Neural cell (in vitro differentiated cells): ENCODE data around the gene RIMS4. TPM values are rescaled to one million over a fixed set of nuclear protein-coding genes. Genes with fewer than 3 reads are reported as not detected.

Experiments used
- H2AFZ ChIP-seq: fragments of 200-600, 300-800 bp; sonication (generic), shearing (Covaris generic); 2 replicates; pipeline ENCODE4 v1.6.0; 2014; ENCODE audit warnings: low read depth, mild to moderate bottlenecking, antibody characterized with exemption, low read length, moderate library complexity
- H3F3A ChIP-seq: fragments of 200-600 bp; shearing (Covaris generic); 2 replicates; pipeline ENCODE4 v1.6.1; 2016; ENCODE audit warnings: mild to moderate bottlenecking, moderate library complexity, mixed read lengths, antibody characterized with exemption, low read length; ENCODE audit not compliant: insufficient read depth, poor library complexity, severe bottlenecking
- H3K27ac ChIP-seq: fragments of 200-600, 300-800 bp; sonication (generic), shearing (Covaris generic); 2 replicates; pipeline ENCODE4 v1.5.1; 2014; ENCODE audit warnings: mild to moderate bottlenecking, low read length, moderate library complexity
- H3K27me3 ChIP-seq: fragments of 300-800, 200-600 bp; sonication (generic), shearing (Covaris generic); 2 replicates; pipeline ENCODE4 v1.6.0; 2014; ENCODE audit warnings: mild to moderate bottlenecking, low read depth, low read length, moderate library complexity; ENCODE audit not compliant: insufficient read depth
- H3K36me3 ChIP-seq: fragments of 300-800, 200-600 bp; sonication (generic), shearing (Covaris generic); 2 replicates; pipeline ENCODE4 v1.5.1; 2014; ENCODE audit warnings: mild to moderate bottlenecking, antibody characterized with exemption, low read length, moderate library complexity; ENCODE audit not compliant: insufficient read depth
- H3K4me2 ChIP-seq: fragments of 300-800, 200-600 bp; sonication (generic), shearing (Covaris generic); 2 replicates; pipeline ENCODE4 v1.6.0; 2014; ENCODE audit warnings: mild to moderate bottlenecking, low read length
- H3K4me3 ChIP-seq: fragments of 300-800, 200-600 bp; sonication (generic), shearing (Covaris generic); 2 replicates; pipeline ENCODE4 v1.5.1; 2014; ENCODE audit warnings: mild to moderate bottlenecking, low read length, moderate library complexity
- H3K79me2 ChIP-seq: fragments of 200-600 bp; shearing (Covaris generic); replicated peaks from 2 replicates; pipeline ENCODE4 v1.6.0; 2014; ENCODE audit warnings: mild to moderate bottlenecking, low read length, moderate library complexity; ENCODE audit not compliant: insufficient read depth
- H3K9ac ChIP-seq: fragments of 300-800, 200-600 bp; sonication (generic), shearing (Covaris generic); 2 replicates; pipeline ENCODE4 v1.6.1; 2016; ENCODE audit warnings: mild to moderate bottlenecking, low read length, mixed read lengths
- H3K9me2 ChIP-seq: fragments of 200-600 bp; shearing (Covaris generic); 2 replicates; pipeline ENCODE4 v1.6.1; 2016; ENCODE audit warnings: mild to moderate bottlenecking, low read length, mixed read lengths; ENCODE audit not compliant: insufficient read depth
- H3K9me3 ChIP-seq: fragments of 200-600, 300-800 bp; sonication (generic), shearing (Covaris generic); 2 replicates; pipeline ENCODE4 v1.6.1; 2016; ENCODE audit warnings: mild to moderate bottlenecking, mixed run types, low read length, moderate library complexity, mixed read lengths
- H4K20me1 ChIP-seq: fragments of 200-600 bp; shearing (Covaris generic); 2 replicates; pipeline ENCODE4 v1.6.1; 2016; ENCODE audit warnings: mild to moderate bottlenecking, mixed run types; ENCODE audit not compliant: insufficient read depth
- EP300 ChIP-seq: fragments of 450-650 bp; conservative IDR thresholded peaks from 2 replicates; pipeline ENCODE4 v1.6.1; 2014; ENCODE audit warnings: antibody characterized with exemption, mild to moderate bottlenecking, moderate library complexity; ENCODE audit not compliant: poor library complexity, severe bottlenecking
- EZH2 ChIP-seq: fragments of 200-600, 300-800 bp; shearing (Covaris generic), sonication (generic); IDR thresholded peaks from 2 replicates; pipeline ENCODE4 v1.6.1; 2014; ENCODE audit warnings: antibody characterized with exemption, low read length, borderline replicate concordance, mild to moderate bottlenecking; ENCODE audit not compliant: insufficient read depth, poor library complexity, severe bottlenecking
- MXI1 ChIP-seq: fragments of 450-650 bp; conservative IDR thresholded peaks from 2 replicates; pipeline ENCODE4 v1.6.1; 2014; ENCODE audit warnings: antibody characterized with exemption, mild to moderate bottlenecking; ENCODE audit not compliant: poor library complexity, severe bottlenecking
- POLR2AphosphoS5 ChIP-seq: IDR thresholded peaks from 2 replicates; pipeline ENCODE4 v1.6.1; 2012
- RAD21 ChIP-seq: fragments of 450-650 bp; conservative IDR thresholded peaks from 2 replicates; pipeline ENCODE4 v1.6.1; 2014; ENCODE audit warnings: antibody characterized with exemption, mild to moderate bottlenecking, moderate library complexity
- SMC3 ChIP-seq: fragments of 450-650 bp; conservative IDR thresholded peaks from 2 replicates; pipeline ENCODE4 v1.6.1; 2014; ENCODE audit warnings: antibody characterized with exemption, mild to moderate bottlenecking, moderate library complexity; ENCODE audit not compliant: poor library complexity
- TAF1 ChIP-seq: IDR thresholded peaks from 2 replicates; pipeline ENCODE4 v1.6.1; 2012; ENCODE audit warnings: low read depth
- polyA plus RNA-seq: library from polyadenylated mRNA; depleted of rRNA; stranded (reverse); fragments of >200 nt; gene quantifications from 2 replicates; pipeline ENCODE4 v1.2.3, GENCODE V29; 2014
- TF ChIP-seq, protein P1 (sequence below): fragments of 450-650 bp; IDR thresholded peaks from 2 replicates; pipeline ENCODE4 v1.5.1; 2014; ENCODE audit warnings: antibody characterized with exemption, mild to moderate bottlenecking, moderate library complexity; ENCODE audit not compliant: poor library complexity, severe bottlenecking
- TF ChIP-seq, protein P2 (sequence below): IDR thresholded peaks from 2 replicates; pipeline ENCODE4 v1.6.1; 2012; ENCODE audit warnings: borderline replicate concordance

The RIMS4 gene
- polyA plus RNA-seq, 1 donor from 2014 or later, result 40.6 TPM

DNA sequence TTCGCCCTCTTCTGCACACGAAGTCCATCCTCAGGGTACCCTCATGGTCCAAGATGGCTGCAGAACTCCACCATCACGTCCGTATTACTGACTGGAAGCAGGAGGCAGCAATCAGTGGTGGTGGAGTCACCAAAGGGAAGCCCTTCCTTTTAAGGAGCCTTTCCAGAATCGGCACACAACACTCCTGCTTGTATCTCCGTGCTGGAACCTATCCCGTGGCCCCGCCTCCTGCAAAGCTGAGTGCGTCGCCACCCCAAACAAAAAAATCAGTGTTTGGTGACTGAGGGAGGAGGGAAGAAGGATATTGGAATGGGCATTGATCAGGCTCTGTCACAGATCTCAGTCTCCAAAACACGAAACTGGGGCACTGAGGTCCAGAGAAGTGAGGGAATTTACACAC is 101.0 kb downstream of the RIMS4 start:
- Histone ChIP-seq H3K27ac (no peak overlapping the region), H3K9me3 (no peaks in the 10 kb centered on the region), H3K79me2 (no peaks in the 10 kb centered on the region), H4K20me1 (no peaks in the 10 kb centered on the region), H3F3A (no peaks in the 10 kb centered on the region), H3K4me2 (no peak overlapping the region), H3K27me3 (no peaks in the 10 kb centered on the region), H3K36me3 (no peaks in the 10 kb centered on the region), H3K9me2 (no peaks in the 10 kb centered on the region), H3K9ac (no peak overlapping the region), H3K4me3 (no peak overlapping the region), H2AFZ (no peak overlapping the region)
- TF ChIP-seq MXI1, result no peak
- no peak for TF ChIP-seq SMC3
- no peak for TF ChIP-seq RAD21
- TF ChIP-seq EZH2, result no peak
- TF ChIP-seq, protein P1, sequence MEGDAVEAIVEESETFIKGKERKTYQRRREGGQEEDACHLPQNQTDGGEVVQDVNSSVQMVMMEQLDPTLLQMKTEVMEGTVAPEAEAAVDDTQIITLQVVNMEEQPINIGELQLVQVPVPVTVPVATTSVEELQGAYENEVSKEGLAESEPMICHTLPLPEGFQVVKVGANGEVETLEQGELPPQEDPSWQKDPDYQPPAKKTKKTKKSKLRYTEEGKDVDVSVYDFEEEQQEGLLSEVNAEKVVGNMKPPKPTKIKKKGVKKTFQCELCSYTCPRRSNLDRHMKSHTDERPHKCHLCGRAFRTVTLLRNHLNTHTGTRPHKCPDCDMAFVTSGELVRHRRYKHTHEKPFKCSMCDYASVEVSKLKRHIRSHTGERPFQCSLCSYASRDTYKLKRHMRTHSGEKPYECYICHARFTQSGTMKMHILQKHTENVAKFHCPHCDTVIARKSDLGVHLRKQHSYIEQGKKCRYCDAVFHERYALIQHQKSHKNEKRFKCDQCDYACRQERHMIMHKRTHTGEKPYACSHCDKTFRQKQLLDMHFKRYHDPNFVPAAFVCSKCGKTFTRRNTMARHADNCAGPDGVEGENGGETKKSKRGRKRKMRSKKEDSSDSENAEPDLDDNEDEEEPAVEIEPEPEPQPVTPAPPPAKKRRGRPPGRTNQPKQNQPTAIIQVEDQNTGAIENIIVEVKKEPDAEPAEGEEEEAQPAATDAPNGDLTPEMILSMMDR, result no peak
- no peak for TF ChIP-seq TAF1
- TF ChIP-seq EP300, result no peak
- TF ChIP-seq, protein P2, sequence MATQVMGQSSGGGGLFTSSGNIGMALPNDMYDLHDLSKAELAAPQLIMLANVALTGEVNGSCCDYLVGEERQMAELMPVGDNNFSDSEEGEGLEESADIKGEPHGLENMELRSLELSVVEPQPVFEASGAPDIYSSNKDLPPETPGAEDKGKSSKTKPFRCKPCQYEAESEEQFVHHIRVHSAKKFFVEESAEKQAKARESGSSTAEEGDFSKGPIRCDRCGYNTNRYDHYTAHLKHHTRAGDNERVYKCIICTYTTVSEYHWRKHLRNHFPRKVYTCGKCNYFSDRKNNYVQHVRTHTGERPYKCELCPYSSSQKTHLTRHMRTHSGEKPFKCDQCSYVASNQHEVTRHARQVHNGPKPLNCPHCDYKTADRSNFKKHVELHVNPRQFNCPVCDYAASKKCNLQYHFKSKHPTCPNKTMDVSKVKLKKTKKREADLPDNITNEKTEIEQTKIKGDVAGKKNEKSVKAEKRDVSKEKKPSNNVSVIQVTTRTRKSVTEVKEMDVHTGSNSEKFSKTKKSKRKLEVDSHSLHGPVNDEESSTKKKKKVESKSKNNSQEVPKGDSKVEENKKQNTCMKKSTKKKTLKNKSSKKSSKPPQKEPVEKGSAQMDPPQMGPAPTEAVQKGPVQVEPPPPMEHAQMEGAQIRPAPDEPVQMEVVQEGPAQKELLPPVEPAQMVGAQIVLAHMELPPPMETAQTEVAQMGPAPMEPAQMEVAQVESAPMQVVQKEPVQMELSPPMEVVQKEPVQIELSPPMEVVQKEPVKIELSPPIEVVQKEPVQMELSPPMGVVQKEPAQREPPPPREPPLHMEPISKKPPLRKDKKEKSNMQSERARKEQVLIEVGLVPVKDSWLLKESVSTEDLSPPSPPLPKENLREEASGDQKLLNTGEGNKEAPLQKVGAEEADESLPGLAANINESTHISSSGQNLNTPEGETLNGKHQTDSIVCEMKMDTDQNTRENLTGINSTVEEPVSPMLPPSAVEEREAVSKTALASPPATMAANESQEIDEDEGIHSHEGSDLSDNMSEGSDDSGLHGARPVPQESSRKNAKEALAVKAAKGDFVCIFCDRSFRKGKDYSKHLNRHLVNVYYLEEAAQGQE, result no peak

DNA sequence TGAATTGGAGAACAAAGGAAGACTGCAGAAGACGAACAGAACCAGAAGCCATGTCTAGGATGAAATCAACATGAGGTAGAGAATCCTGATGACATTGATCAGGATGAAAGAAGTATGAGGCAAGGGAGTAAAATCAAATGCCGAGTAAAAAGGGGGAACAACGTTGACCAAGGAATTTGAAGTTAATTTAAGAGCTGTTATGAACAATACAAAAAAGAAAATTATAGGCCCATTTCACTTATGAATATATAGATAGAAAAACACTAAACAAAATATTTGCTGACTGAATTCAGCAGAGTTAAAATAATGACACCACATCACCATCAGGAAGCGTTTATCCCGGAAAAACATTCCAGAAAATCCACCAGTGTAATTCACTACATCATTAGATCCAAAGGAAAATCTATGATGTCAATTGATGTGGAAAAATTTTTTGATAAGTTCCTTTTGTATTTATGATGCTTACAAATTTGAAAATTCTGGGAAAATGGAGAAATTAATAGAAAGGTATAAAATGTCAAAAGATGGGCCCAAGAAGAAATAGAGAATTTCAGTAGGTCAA is 103.2 kb downstream of the RIMS4 start:
- H3F3A ChIP-seq, result no peaks in the 10 kb centered on the region
- H3K27ac ChIP-seq, result no peak overlapping the region
- H3K9me3 ChIP-seq, result no peaks in the 10 kb centered on the region
- H4K20me1 ChIP-seq, result no peaks in the 10 kb centered on the region
- no peak overlapping the region for H3K4me2 ChIP-seq
- no peaks in the 10 kb centered on the region for H3K9me2 ChIP-seq
- no peaks in the 10 kb centered on the region for H3K27me3 ChIP-seq
- TF ChIP-seq POLR2AphosphoS5 (no peak), SMC3 (no peak), EZH2 (no peak), MXI1 (no peak), RAD21 (no peak), TAF1 (no peak), EP300 (no peak)
- TF ChIP-seq, protein P2, result no peak
- TF ChIP-seq, protein P1, result no peak
- no peak overlapping the region for H3K9ac ChIP-seq
- no peaks in the 10 kb centered on the region for H3K79me2 ChIP-seq
- no peak overlapping the region for H3K4me3 ChIP-seq
- H2AFZ ChIP-seq, result no peak overlapping the region
- H3K36me3 ChIP-seq, result no peaks in the 10 kb centered on the region
